HL-60 (cell line): ENCODE data around the gene MEOX1.

Source experiments
- DNase-seq, 2 experiments: peaks; one replicate each; pipeline ENCODE4 v3.0.0-alpha.2; 2010 to 2020; ENCODE audit warnings: low read depth in 1 of 2, low spot score in 1 of 2
- H3K27ac ChIP-seq: fragments of 250-450 bp; sonication (Bioruptor Pico); replicated peaks from 2 replicates; pipeline ENCODE4 v1.5.1; 2020; ENCODE audit warnings: mild to moderate bottlenecking, moderate library complexity
- H3K27me3 ChIP-seq: fragments of 250-450 bp; sonication (Bioruptor Pico); 2 replicates; pipeline ENCODE4 v1.5.1; 2021; ENCODE audit warnings: mild to moderate bottlenecking, moderate library complexity; ENCODE audit not compliant: insufficient read depth, poor library complexity, severe bottlenecking
- H3K4me3 ChIP-seq: replicated peaks from 2 replicates; pipeline ENCODE4 v1.5.1; 2011; ENCODE audit warnings: mild to moderate bottlenecking, control low read depth, low read length; ENCODE audit not compliant: insufficient read depth
- CTCF ChIP-seq: IDR thresholded peaks from one replicate; pipeline ENCODE4 v1.5.1; 2011; ENCODE audit warnings: low read length, control low read depth, inconsistent platforms; ENCODE audit not compliant: insufficient read depth
- GABPA ChIP-seq: IDR thresholded peaks from 2 replicates; pipeline ENCODE4 v1.6.1; 2012; ENCODE audit warnings: low read depth
- POLR2AphosphoS5 ChIP-seq: IDR thresholded peaks from 2 replicates; pipeline ENCODE4 v1.6.1; 2012; ENCODE audit warnings: low read depth
- REST ChIP-seq: IDR thresholded peaks from 2 replicates; pipeline ENCODE4 v1.6.1; 2012; ENCODE audit warnings: low read depth; ENCODE audit not compliant: insufficient replicate concordance
- SPI1 ChIP-seq: IDR thresholded peaks from 2 replicates; pipeline ENCODE4 v1.6.1; 2012; ENCODE audit warnings: low read depth, mild to moderate bottlenecking, borderline replicate concordance

Gene MEOX1

GRCh38 chr17:43697937-43698336, 36.2 kb upstream of the MEOX1 start:
- no peak for TF ChIP-seq POLR2AphosphoS5
- TF ChIP-seq REST: peak; percentile 57
- H3K27me3 ChIP-seq: peaks cover 9% of the 10 kb centered on the region
- no peak for DNase-seq
- H3K4me3 ChIP-seq: no peak overlapping the region
- H3K27ac ChIP-seq: no peak overlapping the region

GRCh38 chr17:43696891-43697290, 35.2 kb upstream of the MEOX1 start:
- TF ChIP-seq CTCF: no peak
- TF ChIP-seq SPI1: no peak
- no peak for TF ChIP-seq POLR2AphosphoS5
- TF ChIP-seq GABPA: no peak
- TF ChIP-seq REST: no peak

GRCh38 chr17:43695970-43696865, 34.5 kb upstream of the MEOX1 start:
- TF ChIP-seq CTCF (no peak), SPI1 (peak; percentile 94)
- H3K27me3 ChIP-seq: peaks cover 9% of the 10 kb centered on the region
- no peak overlapping the region for H3K27ac ChIP-seq
- no peak for DNase-seq
- H3K4me3 ChIP-seq: no peak overlapping the region

More at GRCh38 chr17:43696891-43697290, 35.2 kb upstream of the MEOX1 start:
- no peak overlapping the region for H3K27ac ChIP-seq
- DNase-seq: no peak
- no peak overlapping the region for H3K4me3 ChIP-seq
- H3K27me3 ChIP-seq: peaks cover 9% of the 10 kb centered on the region

- no peak overlapping the region for H3K4me3 ChIP-seq
- peak; percentile 75 for TF ChIP-seq CTCF
- no peak for TF ChIP-seq POLR2AphosphoS5
- TF ChIP-seq SPI1: no peak
- H3K27me3 ChIP-seq: peaks cover 7% of the 10 kb centered on the region
Observed at GRCh38 chr17:43694081-43694870, 32.6 kb upstream of the MEOX1 start.

More at GRCh38 chr17:43694081-43694870, 32.6 kb upstream of the MEOX1 start:
- DNase-seq: peak; percentile 40 to 75
- no peak overlapping the region for H3K27ac ChIP-seq
